HCT116 (cell line): ENCODE data around the gene ADGRE2.
"Not testable (repeated sequence)": the region's sequence is repeated elsewhere in the genome, so short reads cannot be mapped to it uniquely, and the experiment has no call there.

Experiments
- CTCF ChIP-seq, 3 experiments: fragments of 200-600 bp in 1 of 3; sonication (generic) in 1 of 3; IDR thresholded peaks in 2 of 3; conservative IDR thresholded peaks in 1 of 3; 2 replicates each; pipeline ENCODE4 v1.5.1; 2012 to 2017; ENCODE audit warnings: low read depth in 2 of 3, low read length in 2 of 3, antibody characterized with exemption in 1 of 3, borderline replicate concordance in 1 of 3, control low read depth in 1 of 3, mild to moderate bottlenecking in 1 of 3, mixed read lengths in 1 of 3, mixed run types in 1 of 3, moderate library complexity in 1 of 3; ENCODE audit not compliant: insufficient read depth in 1 of 3
- POLR2A ChIP-seq: IDR thresholded peaks from 2 replicates; pipeline ENCODE4 v1.7.0; 2011; ENCODE audit warnings: borderline replicate concordance; ENCODE audit not compliant: insufficient read depth, insufficient read length; ENCODE audit errors: extremely low read depth
- POLR2AphosphoS5 ChIP-seq: IDR thresholded peaks from 2 replicates; pipeline ENCODE4 v1.6.1; 2011; ENCODE audit warnings: mild to moderate bottlenecking, low read depth, low read length, moderate library complexity
- YY1 ChIP-seq: IDR thresholded peaks from 2 replicates; pipeline ENCODE4 v1.6.1; 2011; ENCODE audit warnings: low read length, low read depth, moderate library complexity, mild to moderate bottlenecking; ENCODE audit not compliant: insufficient replicate concordance; ENCODE audit errors: extremely low read depth
- ZBTB33 ChIP-seq: IDR thresholded peaks from 2 replicates; pipeline ENCODE4 v1.6.1; 2011; ENCODE audit warnings: mild to moderate bottlenecking, low read length, moderate library complexity; ENCODE audit not compliant: insufficient replicate concordance; ENCODE audit errors: extremely low read depth
- ZFX ChIP-seq: fragments of 450-650 bp; IDR thresholded peaks from 2 replicates; pipeline ENCODE4 v1.6.1; 2017

- TF ChIP-seq CTCF (IDR thresholded peaks at IDR 0.05 in 2 of 3, conservative IDR thresholded peaks at IDR 0.05 in 1 of 3; ENCODE audit: borderline replicate concordance in 1 of 3, insufficient read depth in 1 of 3, low read depth in 2 of 3, low read length in 2 of 3); ZBTB33; POLR2A; ZFX; POLR2AphosphoS5; YY1: not testable (repeated sequence)
Measured at GRCh38 chr19:14792250-14792649, 13.9 kb upstream of the ADGRE2 start.
